H1 (cell line): ENCODE results near the gene DDR1.
"Not testable (repeated sequence)": the region's sequence is repeated elsewhere in the genome, so short reads cannot be mapped to it uniquely, and the experiment has no call there.

Experiments used
- CHD1 ChIP-seq: IDR thresholded peaks from 2 replicates; pipeline ENCODE4 v1.6.1; 2012; ENCODE audit warnings: low read depth, low read length, improper control_type of control experiment
- CHD2 ChIP-seq: IDR thresholded peaks from 2 replicates; pipeline ENCODE4 v1.6.1; 2012; ENCODE audit warnings: low read length, improper control_type of control experiment
- POLR2A ChIP-seq, 2 experiments: IDR thresholded peaks; 1 replicate in 1 of 2; 2 replicates in 1 of 2; pipeline ENCODE4 v1.6.1; 2011; ENCODE audit warnings: low read depth in 2 of 2, low read length in 2 of 2, mild to moderate bottlenecking in 2 of 2; ENCODE audit errors: control extremely low read depth in 1 of 2

GRCh38 chr6:30927080-30927479 is 42.8 kb downstream of the DDR1 start:
- TF ChIP-seq CHD2; CHD1; POLR2A (IDR thresholded peaks at IDR 0.05; ENCODE audit: control extremely low read depth in 1 of 2, low read depth in 2 of 2, low read length in 2 of 2): not testable (repeated sequence)
